T follicular helper cell (primary cell): ENCODE data around the gene ARL5B.

ENCODE experiments used
- DNase-seq: peaks from one replicate; pipeline ENCODE4 v3.0.0-alpha.2; 2020; ENCODE audit warnings: low read depth

The ARL5B gene

GRCh38 chr10:18703521-18703920 is 44.3 kb downstream of the ARL5B start:
- no peak for DNase-seq

GRCh38 chr10:18710201-18710653 is 51.0 kb downstream of the ARL5B start:
- DNase-seq = no peak

GRCh38 chr10:18713077-18713476 is 53.8 kb downstream of the ARL5B start:
- DNase-seq = no peak

- DNase-seq = no peak
Observed at GRCh38 chr10:18718991-18719390, 59.8 kb downstream of the ARL5B start.

- no peak for DNase-seq
Observed at GRCh38 chr10:18719811-18720210, 60.6 kb downstream of the ARL5B start.

GRCh38 chr10:18721067-18721466 is 61.8 kb downstream of the ARL5B start:
- no peak for DNase-seq

GRCh38 chr10:18723801-18724200 is 64.6 kb downstream of the ARL5B start:
- DNase-seq = no peak
